HepG2 (cell line): ENCODE results near the gene CRADD. TPM values are rescaled to one million over a fixed set of nuclear protein-coding genes. Genes with fewer than 3 reads are reported as not detected.
A peak's percentile ranks its signal among the peaks of the same experiment; 100 is the strongest.

Source experiments
- ARHGAP35 ChIP-seq: sonication (generic); formaldehyde crosslinking; IDR thresholded peaks from 2 replicates; pipeline ENCODE4 v1.9.0; 2022; ENCODE audit warnings: mild to moderate bottlenecking, inconsistent platforms, moderate library complexity, missing genetic modification reagents, borderline replicate concordance
- SP4 ChIP-seq: sonication (generic); formaldehyde crosslinking; IDR thresholded peaks from 2 replicates; pipeline ENCODE4 v1.8.1; 2023; ENCODE audit warnings: mild to moderate bottlenecking, missing genetic modification reagents
- TCF7 ChIP-seq: sonication (generic); IDR thresholded peaks from 2 replicates; pipeline ENCODE4 v1.6.1; 2016; ENCODE audit warnings: antibody characterized with exemption, low read depth
- TRIM24 ChIP-seq: sonication (generic); formaldehyde crosslinking; IDR thresholded peaks from 2 replicates; pipeline ENCODE4 v1.8.0; 2022; ENCODE audit warnings: mild to moderate bottlenecking, missing genetic modification reagents
- ZNF343 ChIP-seq: sonication (generic); formaldehyde crosslinking; IDR thresholded peaks from 2 replicates; pipeline ENCODE4 v1.4.0; 2020; ENCODE audit warnings: mild to moderate bottlenecking, missing genetic modification reagents
- polyA plus RNA-seq, 8 experiments: library from polyadenylated mRNA; depleted of rRNA in 3 of 8; stranded (reverse) in 7 of 8; unstranded in 1 of 8; fragments of >200 nt; fragmentation: Illumina TruSeq in 4 of 8; extraction: Trizol in 4 of 8; gene quantifications; 2 replicates each; pipeline versions ENCODE4 v1.2.1 to v1.2.3, GENCODE V29; 2011 to 2016; ENCODE audit warnings: low read depth in 4 of 8, missing spikeins in 1 of 8, mixed read lengths in 1 of 8; ENCODE audit not compliant: insufficient read depth in 1 of 8
- total RNA-seq, 5 experiments: library from RNA; depleted of rRNA; stranded (reverse); fragments of >200 nt; fragmentation: Illumina TruSeq; extraction: Trizol; gene quantifications; 2 replicates each; pipeline ENCODE4 v1.2.3, GENCODE V29; 2016; ENCODE audit warnings: low read depth in 1 of 5
- TF ChIP-seq, protein P1 (sequence below): IDR thresholded peaks from 2 replicates; pipeline ENCODE4 v1.6.1; 2016; ENCODE audit warnings: low read depth, missing genetic modification reagents, missing compliant biosample characterization
- TF ChIP-seq, protein P2 (sequence below): IDR thresholded peaks from 2 replicates; pipeline ENCODE4 v1.6.1; 2016; ENCODE audit warnings: low read depth
- TF ChIP-seq, protein P3 (sequence below): sonication (generic); formaldehyde crosslinking; IDR thresholded peaks from 2 replicates; pipeline ENCODE4 v1.5.0; 2020; ENCODE audit warnings: mild to moderate bottlenecking, missing genetic modification reagents, borderline replicate concordance
- TF ChIP-seq, protein P4 (sequence below): sonication (generic); formaldehyde crosslinking; IDR thresholded peaks from 2 replicates; pipeline ENCODE4 v1.4.0; 2020; ENCODE audit warnings: missing genetic modification reagents

The CRADD gene
- total and polyA plus RNA-seq, 2 of the 13 experiments (the other 11 are each of a cell fraction or from before 2014, with no cell fraction given), result 12.4 to 18.8 TPM

DNA sequence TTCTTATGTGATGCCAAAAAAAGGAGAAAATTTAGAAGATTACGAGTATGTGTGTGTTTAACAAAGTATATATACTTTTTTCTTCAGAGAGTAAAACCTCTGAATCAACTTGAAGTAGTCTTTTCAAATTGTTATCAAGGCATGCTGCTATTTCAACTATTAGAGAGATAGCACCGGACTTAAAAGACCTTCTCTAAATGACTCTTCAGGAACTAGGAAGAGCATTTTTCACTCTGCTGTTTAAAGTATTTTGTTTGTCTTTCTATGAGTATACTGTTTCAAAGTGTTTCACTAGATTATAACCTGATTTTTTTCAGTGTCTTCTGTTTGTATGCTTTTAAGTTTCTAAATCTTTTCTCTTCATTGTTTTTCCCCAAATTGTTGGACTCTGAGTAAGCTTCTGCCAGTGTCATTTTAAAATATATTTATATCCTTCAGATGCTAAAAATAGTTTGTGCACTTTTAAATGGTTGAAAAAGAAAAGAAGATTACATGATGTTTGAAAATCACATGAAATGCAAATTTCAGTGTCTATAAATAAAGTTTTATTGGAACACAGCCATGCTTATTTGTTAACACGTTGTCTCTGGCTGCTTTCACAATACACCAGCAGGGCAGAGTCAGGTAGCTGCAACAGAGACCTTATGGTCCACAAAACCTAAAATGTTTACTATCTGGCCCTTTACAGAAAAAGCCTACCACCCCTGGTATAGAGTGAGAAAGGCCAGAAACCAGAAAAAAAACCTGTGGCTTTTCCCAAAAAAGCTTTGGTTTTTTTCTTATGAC is 21.3 kb downstream of the CRADD start (continued):
- TF ChIP-seq, protein P1, sequence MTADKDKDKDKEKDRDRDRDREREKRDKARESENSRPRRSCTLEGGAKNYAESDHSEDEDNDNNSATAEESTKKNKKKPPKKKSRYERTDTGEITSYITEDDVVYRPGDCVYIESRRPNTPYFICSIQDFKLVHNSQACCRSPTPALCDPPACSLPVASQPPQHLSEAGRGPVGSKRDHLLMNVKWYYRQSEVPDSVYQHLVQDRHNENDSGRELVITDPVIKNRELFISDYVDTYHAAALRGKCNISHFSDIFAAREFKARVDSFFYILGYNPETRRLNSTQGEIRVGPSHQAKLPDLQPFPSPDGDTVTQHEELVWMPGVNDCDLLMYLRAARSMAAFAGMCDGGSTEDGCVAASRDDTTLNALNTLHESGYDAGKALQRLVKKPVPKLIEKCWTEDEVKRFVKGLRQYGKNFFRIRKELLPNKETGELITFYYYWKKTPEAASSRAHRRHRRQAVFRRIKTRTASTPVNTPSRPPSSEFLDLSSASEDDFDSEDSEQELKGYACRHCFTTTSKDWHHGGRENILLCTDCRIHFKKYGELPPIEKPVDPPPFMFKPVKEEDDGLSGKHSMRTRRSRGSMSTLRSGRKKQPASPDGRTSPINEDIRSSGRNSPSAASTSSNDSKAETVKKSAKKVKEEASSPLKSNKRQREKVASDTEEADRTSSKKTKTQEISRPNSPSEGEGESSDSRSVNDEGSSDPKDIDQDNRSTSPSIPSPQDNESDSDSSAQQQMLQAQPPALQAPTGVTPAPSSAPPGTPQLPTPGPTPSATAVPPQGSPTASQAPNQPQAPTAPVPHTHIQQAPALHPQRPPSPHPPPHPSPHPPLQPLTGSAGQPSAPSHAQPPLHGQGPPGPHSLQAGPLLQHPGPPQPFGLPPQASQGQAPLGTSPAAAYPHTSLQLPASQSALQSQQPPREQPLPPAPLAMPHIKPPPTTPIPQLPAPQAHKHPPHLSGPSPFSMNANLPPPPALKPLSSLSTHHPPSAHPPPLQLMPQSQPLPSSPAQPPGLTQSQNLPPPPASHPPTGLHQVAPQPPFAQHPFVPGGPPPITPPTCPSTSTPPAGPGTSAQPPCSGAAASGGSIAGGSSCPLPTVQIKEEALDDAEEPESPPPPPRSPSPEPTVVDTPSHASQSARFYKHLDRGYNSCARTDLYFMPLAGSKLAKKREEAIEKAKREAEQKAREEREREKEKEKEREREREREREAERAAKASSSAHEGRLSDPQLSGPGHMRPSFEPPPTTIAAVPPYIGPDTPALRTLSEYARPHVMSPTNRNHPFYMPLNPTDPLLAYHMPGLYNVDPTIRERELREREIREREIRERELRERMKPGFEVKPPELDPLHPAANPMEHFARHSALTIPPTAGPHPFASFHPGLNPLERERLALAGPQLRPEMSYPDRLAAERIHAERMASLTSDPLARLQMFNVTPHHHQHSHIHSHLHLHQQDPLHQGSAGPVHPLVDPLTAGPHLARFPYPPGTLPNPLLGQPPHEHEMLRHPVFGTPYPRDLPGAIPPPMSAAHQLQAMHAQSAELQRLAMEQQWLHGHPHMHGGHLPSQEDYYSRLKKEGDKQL, result 0 out of 2 replicates have a peak, but pooled peaks have one; percentile 12
- TF ChIP-seq SP4 (CRISPR knock-in tag) (no peak), TCF7 (peak; percentile 54), TRIM24 (no peak), ARHGAP35 (CRISPR knock-in tag) (no peak), ZNF343 (CRISPR knock-in tag) (no peak)
- TF ChIP-seq, protein P2, sequence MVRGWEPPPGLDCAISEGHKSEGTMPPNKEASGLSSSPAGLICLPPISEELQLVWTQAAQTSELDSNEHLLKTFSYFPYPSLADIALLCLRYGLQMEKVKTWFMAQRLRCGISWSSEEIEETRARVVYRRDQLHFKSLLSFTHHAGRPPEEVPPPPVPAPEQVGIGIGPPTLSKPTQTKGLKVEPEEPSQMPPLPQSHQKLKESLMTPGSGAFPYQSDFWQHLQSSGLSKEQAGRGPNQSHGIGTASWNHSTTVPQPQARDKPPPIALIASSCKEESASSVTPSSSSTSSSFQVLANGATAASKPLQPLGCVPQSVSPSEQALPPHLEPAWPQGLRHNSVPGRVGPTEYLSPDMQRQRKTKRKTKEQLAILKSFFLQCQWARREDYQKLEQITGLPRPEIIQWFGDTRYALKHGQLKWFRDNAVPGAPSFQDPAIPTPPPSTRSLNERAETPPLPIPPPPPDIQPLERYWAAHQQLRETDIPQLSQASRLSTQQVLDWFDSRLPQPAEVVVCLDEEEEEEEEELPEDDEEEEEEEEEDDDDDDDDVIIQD (CRISPR knock-in tag), result peak; percentile 24; the same call in 1 of the 2 replicates
- TF ChIP-seq, protein P3, sequence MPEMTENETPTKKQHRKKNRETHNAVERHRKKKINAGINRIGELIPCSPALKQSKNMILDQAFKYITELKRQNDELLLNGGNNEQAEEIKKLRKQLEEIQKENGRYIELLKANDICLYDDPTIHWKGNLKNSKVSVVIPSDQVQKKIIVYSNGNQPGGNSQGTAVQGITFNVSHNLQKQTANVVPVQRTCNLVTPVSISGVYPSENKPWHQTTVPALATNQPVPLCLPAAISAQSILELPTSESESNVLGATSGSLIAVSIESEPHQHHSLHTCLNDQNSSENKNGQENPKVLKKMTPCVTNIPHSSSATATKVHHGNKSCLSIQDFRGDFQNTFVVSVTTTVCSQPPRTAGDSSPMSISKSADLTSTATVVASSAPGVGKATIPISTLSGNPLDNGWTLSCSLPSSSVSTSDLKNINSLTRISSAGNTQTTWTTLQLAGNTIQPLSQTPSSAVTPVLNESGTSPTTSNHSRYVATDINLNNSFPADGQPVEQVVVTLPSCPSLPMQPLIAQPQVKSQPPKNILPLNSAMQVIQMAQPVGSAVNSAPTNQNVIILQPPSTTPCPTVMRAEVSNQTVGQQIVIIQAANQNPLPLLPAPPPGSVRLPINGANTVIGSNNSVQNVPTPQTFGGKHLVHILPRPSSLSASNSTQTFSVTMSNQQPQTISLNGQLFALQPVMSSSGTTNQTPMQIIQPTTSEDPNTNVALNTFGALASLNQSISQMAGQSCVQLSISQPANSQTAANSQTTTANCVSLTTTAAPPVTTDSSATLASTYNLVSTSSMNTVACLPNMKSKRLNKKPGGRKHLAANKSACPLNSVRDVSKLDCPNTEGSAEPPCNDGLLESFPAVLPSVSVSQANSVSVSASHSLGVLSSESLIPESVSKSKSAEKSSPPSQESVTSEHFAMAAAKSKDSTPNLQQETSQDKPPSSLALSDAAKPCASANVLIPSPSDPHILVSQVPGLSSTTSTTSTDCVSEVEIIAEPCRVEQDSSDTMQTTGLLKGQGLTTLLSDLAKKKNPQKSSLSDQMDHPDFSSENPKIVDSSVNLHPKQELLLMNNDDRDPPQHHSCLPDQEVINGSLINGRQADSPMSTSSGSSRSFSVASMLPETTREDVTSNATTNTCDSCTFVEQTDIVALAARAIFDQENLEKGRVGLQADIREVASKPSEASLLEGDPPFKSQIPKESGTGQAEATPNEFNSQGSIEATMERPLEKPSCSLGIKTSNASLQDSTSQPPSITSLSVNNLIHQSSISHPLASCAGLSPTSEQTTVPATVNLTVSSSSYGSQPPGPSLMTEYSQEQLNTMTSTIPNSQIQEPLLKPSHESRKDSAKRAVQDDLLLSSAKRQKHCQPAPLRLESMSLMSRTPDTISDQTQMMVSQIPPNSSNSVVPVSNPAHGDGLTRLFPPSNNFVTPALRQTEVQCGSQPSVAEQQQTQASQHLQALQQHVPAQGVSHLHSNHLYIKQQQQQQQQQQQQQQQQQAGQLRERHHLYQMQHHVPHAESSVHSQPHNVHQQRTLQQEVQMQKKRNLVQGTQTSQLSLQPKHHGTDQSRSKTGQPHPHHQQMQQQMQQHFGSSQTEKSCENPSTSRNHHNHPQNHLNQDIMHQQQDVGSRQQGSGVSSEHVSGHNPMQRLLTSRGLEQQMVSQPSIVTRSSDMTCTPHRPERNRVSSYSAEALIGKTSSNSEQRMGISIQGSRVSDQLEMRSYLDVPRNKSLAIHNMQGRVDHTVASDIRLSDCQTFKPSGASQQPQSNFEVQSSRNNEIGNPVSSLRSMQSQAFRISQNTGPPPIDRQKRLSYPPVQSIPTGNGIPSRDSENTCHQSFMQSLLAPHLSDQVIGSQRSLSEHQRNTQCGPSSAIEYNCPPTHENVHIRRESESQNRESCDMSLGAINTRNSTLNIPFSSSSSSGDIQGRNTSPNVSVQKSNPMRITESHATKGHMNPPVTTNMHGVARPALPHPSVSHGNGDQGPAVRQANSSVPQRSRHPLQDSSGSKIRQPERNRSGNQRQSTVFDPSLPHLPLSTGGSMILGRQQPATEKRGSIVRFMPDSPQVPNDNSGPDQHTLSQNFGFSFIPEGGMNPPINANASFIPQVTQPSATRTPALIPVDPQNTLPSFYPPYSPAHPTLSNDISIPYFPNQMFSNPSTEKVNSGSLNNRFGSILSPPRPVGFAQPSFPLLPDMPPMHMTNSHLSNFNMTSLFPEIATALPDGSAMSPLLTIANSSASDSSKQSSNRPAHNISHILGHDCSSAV (CRISPR knock-in tag), result no peak
- TF ChIP-seq, protein P4, sequence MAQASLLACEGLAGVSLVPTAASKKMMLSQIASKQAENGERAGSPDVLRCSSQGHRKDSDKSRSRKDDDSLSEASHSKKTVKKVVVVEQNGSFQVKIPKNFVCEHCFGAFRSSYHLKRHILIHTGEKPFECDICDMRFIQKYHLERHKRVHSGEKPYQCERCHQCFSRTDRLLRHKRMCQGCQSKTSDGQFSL (CRISPR knock-in tag), result no peak
